Measurements from ENCODE around the gene PRR16. TPM values are rescaled to one million over a fixed set of nuclear protein-coding genes. Genes with fewer than 3 reads are reported as not detected.

Gene PRR16
- total RNA-seq (2022; extraction: Qiagen RNA extraction): 0.07 to 0.16 TPM in 2 of 5 replicates, not detected in the others

GRCh38 chr5:120463991-120464626 lies at the start of gene PRR16:
Gene PRR16, plus strand, starts transcription at chr5:120464300.

All from A549 treated with Hydrocortisone at 1 μM for 4 hours (cell line).